ENCODE data around the gene CSPG4. TPM values are rescaled to one million over a fixed set of nuclear protein-coding genes. Genes with fewer than 3 reads are reported as not detected.

CSPG4 gene
- total and polyA plus RNA-seq, 10 of the 15 experiments (the other 5 are each of a cell fraction or from before 2014, with no cell fraction given), result 0.02 to 2.2 (median 0.76) TPM

GRCh38 chr15:75639709-75640482, 72.8 kb downstream of the CSPG4 start, which contains the start of gene IMP3 (continued):
- TF ChIP-seq E4F1 (IDR thresholded peaks at IDR 0.05; ENCODE audit: borderline replicate concordance, partially characterized antibody), result peak; percentile 51
- no peak for TF ChIP-seq CEBPB (IDR thresholded peaks at IDR 0.05; ENCODE audit: borderline replicate concordance in 1 of 2, low read depth in 2 of 2, low read length in 2 of 2)
- peak; percentile 50; the same call in 1 of the 2 replicates for TF ChIP-seq HDAC2 (IDR thresholded peaks at IDR 0.05)
- TF ChIP-seq ZNF592 (IDR thresholded peaks at IDR 0.05), result no peak
- TF ChIP-seq GABPA (IDR thresholded peaks at IDR 0.05; ENCODE audit: low read depth), result peak; percentile 29; the same call in 1 of the 2 replicates
- TF ChIP-seq ZBTB40 (IDR thresholded peaks at IDR 0.05; ENCODE audit: borderline replicate concordance), result peak; percentile 62; the same call in 1 of the 2 replicates
- no peak for TF ChIP-seq NFIC (IDR thresholded peaks at IDR 0.05; ENCODE audit: low read depth, low read length)
- TF ChIP-seq STAT1 (conservative IDR thresholded peaks at IDR 0.05), result peak; percentile 29; the same call in 1 of the 2 replicates
- TF ChIP-seq FOS (IDR thresholded peaks at IDR 0.05; ENCODE audit: borderline replicate concordance, extremely low read depth, insufficient read length), result peak; percentile 38
- peak; percentile 48; the same call in 1 of the 2 replicates for TF ChIP-seq HCFC1 (IDR thresholded peaks at IDR 0.05; ENCODE audit: low read length)
- TF ChIP-seq CTCF (IDR thresholded peaks at IDR 0.05 in 2 of 3, conservative IDR thresholded peaks at IDR 0.05 in 1 of 3; ENCODE audit: control insufficient read depth in 2 of 3, extremely low read depth in 1 of 3, insufficient read depth in 1 of 3, low read depth in 3 of 3, low read length in 3 of 3), result no peak
- TF ChIP-seq BHLHE40 (IDR thresholded peaks at IDR 0.05; ENCODE audit: borderline replicate concordance in 1 of 2, low read depth in 2 of 2, low read length in 1 of 2), result peak; percentile 35 to 80
- TF ChIP-seq EGR1 (IDR thresholded peaks at IDR 0.05; ENCODE audit: borderline replicate concordance in 1 of 2, low read depth in 2 of 2, low read length in 2 of 2), result peak; percentile 28 to 62; a peak in 2 of 3 replicates
- TF ChIP-seq RFX5 (IDR thresholded peaks at IDR 0.05; ENCODE audit: low read depth, low read length), result peak; percentile 78; the same call in 1 of the 2 replicates
- peak; percentile 98 for TF ChIP-seq PML (IDR thresholded peaks at IDR 0.05; ENCODE audit: low read length)
